Spinal cord (tissue), 10 donors: ENCODE data around the gene ITPRID2. TPM values are rescaled to one million over a fixed set of nuclear protein-coding genes. Genes with fewer than 3 reads are reported as not detected.

Source experiments
- DNase-seq, 6 donors: peaks; one replicate each; pipeline versions ENCODE4 v3.0.0 to v3.0.0-alpha.2; 2013 to 2015; ENCODE audit warnings: low spot score in 6 of 6, low read depth in 4 of 6
- H3K27ac ChIP-seq: one replicate; pipeline ENCODE4 v1.5.1; 2013; ENCODE audit warnings: low read depth, low read length, control low read depth
- H3K27me3 ChIP-seq: one replicate; pipeline ENCODE4 v1.6.1; 2013; ENCODE audit warnings: low read length; ENCODE audit not compliant: control insufficient read depth, insufficient read depth
- H3K36me3 ChIP-seq: one replicate; pipeline ENCODE4 v1.6.1; 2013; ENCODE audit warnings: low read length; ENCODE audit not compliant: control insufficient read depth, insufficient read depth
- H3K4me1 ChIP-seq: one replicate; pipeline ENCODE4 v1.6.1; 2013; ENCODE audit warnings: low read length; ENCODE audit not compliant: control insufficient read depth, insufficient read depth
- H3K4me3 ChIP-seq: one replicate; pipeline ENCODE4 v1.5.1; 2013; ENCODE audit warnings: low read depth, low read length, control low read depth
- H3K9me3 ChIP-seq: one replicate; pipeline ENCODE4 v1.6.1; 2013; ENCODE audit warnings: low read length; ENCODE audit not compliant: control insufficient read depth, insufficient read depth
- WGBS: methylation state at CpG from one replicate; pipeline ENCODE4 v1.1.5; 2013; ENCODE audit warnings: missing lambda C conversion rate; ENCODE audit not compliant: insufficient coverage; 5-methylcytosine and 5-hydroxymethylcytosine counted together
- polyA plus RNA-seq, 2 donors: library from polyadenylated mRNA; unstranded; fragments of 120-200 nt; gene quantifications; one replicate each; pipeline ENCODE4 v1.2.1, GENCODE V29; 2013; ENCODE audit not compliant: insufficient read length in 2 of 2
- total RNA-seq, 2 donors: library from RNA; depleted of rRNA in 1 of 2; stranded (reverse); fragments of 120-200 nt in 1 of 2; fragments of >200 nt in 1 of 2; gene quantifications; one replicate each; pipeline versions ENCODE4 v1.2.3 to v1.2.4, GENCODE V29; 2013 to 2014
- donor health status: healthy.

Gene ITPRID2
- total and polyA plus RNA-seq, 4 donors = 73.9 to 164 (median 121) TPM

DNA sequence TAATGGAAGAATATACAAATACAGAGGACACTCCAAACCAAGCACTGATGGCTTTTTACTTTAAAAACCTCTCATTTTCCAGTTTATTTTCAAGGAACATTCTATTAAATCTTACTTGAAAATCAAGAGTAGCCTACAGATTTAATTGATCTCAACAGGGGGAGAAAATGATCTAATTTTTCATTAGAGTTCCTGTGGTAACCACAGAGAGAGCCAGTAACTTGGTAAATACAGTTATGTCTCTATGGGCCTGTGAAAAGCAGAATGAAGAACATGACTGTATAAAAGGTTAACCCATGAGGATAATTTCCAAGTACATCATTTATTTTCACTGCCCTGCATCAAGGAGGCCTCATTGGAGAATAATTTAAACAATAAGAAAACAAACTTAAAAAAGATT lies 39.8 kb upstream of the ITPRID2 start:
- Histone ChIP-seq H3K9me3 (no peaks in the 10 kb centered on the region), H3K36me3 (no peaks in the 10 kb centered on the region), H3K4me3 (no peak overlapping the region), H3K27me3 (no peaks in the 10 kb centered on the region), H3K4me1 (no peaks in the 10 kb centered on the region), H3K27ac (no peak overlapping the region)
- DNase-seq = peak in 1 of 6 donors; percentile 64

DNA sequence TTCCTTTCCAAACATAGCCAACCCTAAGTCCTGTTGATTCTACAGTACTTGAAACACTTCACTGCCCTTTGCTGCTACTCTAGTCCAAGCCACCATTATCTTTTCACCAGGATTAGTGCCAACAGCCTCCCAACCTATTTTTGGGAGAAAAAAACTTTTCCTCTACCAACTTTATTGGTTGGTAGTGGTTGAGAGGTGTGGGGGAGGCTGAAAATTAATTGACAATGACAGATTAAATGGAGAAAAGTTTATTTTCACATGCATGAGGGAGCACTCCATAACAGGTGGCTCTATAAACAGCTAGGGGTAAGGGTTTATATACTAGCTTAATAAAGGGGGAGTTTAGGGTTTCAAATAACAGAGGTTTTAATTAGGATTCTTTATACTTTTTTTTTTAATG lies 37.8 kb upstream of the ITPRID2 start:
- DNase-seq = no peak
- Histone ChIP-seq H3K4me1 (no peaks in the 10 kb centered on the region), H3K27ac (no peak overlapping the region), H3K27me3 (no peaks in the 10 kb centered on the region), H3K36me3 (no peaks in the 10 kb centered on the region), H3K9me3 (no peaks in the 10 kb centered on the region), H3K4me3 (no peak overlapping the region)

DNA sequence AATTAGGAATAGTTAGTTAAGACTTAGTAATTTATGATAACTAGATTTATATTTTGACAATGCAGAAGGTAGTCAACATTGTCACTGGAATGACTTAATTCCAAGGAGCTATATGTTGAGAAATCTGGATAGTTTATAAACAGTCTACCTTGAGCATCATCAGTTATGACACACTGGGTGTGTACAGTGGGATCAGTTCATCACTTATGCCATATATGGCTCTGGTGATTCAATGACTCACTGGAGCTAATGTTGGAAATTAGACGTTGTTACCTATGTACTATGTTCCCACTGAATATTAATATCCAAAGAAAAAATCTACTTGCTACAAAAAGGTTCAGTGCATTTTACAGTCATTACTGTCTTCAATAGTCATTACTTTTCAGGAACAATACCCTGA lies 34.0 kb upstream of the ITPRID2 start:
- Histone ChIP-seq H3K36me3 (no peaks in the 10 kb centered on the region), H3K9me3 (no peaks in the 10 kb centered on the region), H3K27ac (no peak overlapping the region), H3K27me3 (no peaks in the 10 kb centered on the region), H3K4me1 (no peaks in the 10 kb centered on the region), H3K4me3 (no peak overlapping the region)
- no CpG with 5 or more reads among the region's 1 CpG for WGBS
- DNase-seq = no peak

DNA sequence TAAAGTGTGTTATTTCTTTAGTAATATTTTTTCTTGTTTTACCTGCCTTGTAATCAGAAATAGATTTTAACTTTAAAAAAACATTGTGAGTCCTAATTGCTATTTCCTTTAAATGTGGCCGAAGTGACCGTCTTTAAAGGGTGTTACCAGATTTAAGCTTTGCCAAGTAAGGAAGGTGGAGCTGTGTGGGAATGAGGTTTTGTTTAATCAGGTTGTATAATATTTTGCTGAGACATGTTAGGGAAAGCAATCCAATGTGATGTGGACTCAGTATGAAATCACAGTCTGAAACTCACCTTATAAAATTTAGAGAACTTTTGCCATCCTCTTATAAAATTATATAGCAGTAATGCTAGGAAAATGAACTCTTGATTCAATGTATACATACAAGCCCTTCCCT lies 32.9 kb upstream of the ITPRID2 start:
- Histone ChIP-seq H3K4me3 (no peak overlapping the region), H3K4me1 (no peaks in the 10 kb centered on the region), H3K9me3 (no peaks in the 10 kb centered on the region), H3K27ac (no peak overlapping the region), H3K36me3 (no peaks in the 10 kb centered on the region), H3K27me3 (no peaks in the 10 kb centered on the region)
- DNase-seq = no peak
- 80% methylated on average over 1 of the region's 2 CpGs for WGBS

DNA sequence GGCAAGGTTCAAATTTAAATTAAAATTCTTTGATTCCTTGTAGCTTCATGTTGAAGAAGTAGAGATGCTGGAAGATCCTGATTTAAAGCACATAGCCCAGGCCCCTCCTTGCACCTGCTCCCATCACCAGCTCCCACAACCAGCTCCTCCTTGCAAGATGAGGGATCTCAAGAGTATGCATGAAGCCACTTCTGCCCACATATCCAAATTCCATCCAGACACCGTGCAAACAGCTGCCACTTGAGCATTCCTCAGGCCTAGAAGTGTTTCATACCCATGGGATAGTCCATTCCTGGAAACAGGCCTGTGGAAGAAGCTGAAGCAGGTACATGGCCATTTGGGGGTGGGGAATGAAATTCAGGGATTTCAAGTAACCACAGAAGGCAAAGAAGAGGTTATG lies 32.4 kb upstream of the ITPRID2 start:
- H3K27me3 ChIP-seq = no peaks in the 10 kb centered on the region
- no peak overlapping the region for H3K4me3 ChIP-seq
- WGBS = no CpG with 5 or more reads among the region's 1 CpG
- H3K4me1 ChIP-seq = no peaks in the 10 kb centered on the region
- no peaks in the 10 kb centered on the region for H3K36me3 ChIP-seq
- H3K9me3 ChIP-seq = no peaks in the 10 kb centered on the region
- DNase-seq = no peak
- no peak overlapping the region for H3K27ac ChIP-seq

DNA sequence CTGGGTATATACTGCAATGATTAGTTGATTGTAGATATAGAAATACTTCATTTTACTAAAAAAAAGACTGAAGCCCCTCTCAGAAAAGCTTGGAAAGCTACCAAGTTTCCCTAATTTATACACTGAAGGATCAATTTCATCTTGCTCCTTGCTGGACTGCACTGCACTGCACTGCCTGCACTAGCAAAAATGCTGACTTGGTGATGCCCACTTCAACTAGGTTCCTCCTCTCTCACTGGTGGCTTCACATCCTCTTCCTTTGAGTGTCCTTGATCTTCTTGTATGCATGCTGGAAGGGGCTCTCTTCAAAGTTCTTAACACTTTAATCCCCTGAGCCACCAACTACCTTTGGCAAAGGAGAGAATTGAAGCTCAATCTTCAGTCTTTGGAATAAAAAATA lies 31.7 kb upstream of the ITPRID2 start:
- Histone ChIP-seq H3K36me3 (no peaks in the 10 kb centered on the region), H3K4me1 (no peaks in the 10 kb centered on the region), H3K27ac (no peak overlapping the region), H3K9me3 (no peaks in the 10 kb centered on the region), H3K4me3 (no peak overlapping the region), H3K27me3 (no peaks in the 10 kb centered on the region)
- DNase-seq = no peak

DNA sequence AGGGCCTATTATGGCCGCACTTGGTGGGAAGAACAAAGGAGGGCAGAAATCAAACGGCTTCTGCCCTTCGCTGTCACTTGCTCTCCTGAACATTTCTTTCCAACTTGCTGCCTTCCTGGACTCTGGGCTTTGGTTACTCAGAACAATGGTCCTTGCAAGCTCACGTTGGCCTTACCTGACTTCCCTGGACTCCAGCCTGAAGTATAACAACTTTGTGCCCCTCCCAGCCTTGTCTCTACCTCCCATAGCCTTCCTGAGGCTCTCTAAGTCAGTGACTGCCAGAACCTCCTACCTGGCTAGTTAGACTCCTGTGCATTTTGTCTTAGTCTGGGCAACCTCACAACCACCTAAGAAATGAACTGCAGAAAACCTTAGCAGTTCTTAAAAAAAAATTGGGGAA lies 30.2 kb upstream of the ITPRID2 start:
- Histone ChIP-seq H3K27ac (no peak overlapping the region), H3K36me3 (no peaks in the 10 kb centered on the region), H3K9me3 (no peaks in the 10 kb centered on the region), H3K4me1 (no peaks in the 10 kb centered on the region), H3K27me3 (no peaks in the 10 kb centered on the region), H3K4me3 (no peak overlapping the region)
- DNase-seq = no peak
- 35% methylated on average over 4 of the region's 4 CpGs for WGBS

DNA sequence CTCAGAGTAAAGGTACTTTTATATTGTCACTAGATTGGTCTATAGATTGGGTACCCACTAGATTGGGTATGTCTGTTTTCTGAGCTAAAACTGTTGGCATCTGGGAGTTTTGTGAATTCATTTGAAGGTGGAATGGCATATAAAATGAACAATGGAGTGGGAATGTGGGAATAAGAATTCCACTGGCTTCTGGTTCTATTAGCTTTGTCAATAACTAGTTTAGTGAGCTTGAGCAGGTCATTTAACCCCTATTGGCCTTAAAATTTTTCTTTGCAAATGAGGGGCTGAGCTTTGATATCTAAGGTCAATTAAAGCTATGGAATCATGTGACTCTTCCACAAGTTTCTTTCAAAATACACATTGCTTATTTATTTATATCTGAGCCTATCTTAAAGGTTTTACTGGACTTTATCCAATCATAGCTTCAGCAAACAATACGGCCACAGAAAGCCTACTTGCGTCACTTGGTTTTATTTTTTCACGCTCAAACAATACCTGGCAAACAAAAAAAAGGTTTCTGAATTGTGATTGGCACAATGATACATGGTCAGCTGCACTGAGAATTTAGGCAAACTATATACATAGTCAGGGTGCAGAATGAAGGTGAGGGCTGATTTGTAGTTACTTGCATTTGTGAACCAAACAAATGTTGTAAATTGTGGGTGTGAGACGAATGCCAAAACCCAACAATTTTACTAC lies 28.8 kb upstream of the ITPRID2 start:
- H3K9me3 ChIP-seq = no peaks in the 10 kb centered on the region
- 83% methylated on average over 1 of the region's 4 CpGs for WGBS
- no peak overlapping the region for H3K4me3 ChIP-seq
- DNase-seq = no peak
- H3K4me1 ChIP-seq = no peaks in the 10 kb centered on the region
- H3K27ac ChIP-seq = no peak overlapping the region
- H3K36me3 ChIP-seq = no peaks in the 10 kb centered on the region
- H3K27me3 ChIP-seq = no peaks in the 10 kb centered on the region

DNA sequence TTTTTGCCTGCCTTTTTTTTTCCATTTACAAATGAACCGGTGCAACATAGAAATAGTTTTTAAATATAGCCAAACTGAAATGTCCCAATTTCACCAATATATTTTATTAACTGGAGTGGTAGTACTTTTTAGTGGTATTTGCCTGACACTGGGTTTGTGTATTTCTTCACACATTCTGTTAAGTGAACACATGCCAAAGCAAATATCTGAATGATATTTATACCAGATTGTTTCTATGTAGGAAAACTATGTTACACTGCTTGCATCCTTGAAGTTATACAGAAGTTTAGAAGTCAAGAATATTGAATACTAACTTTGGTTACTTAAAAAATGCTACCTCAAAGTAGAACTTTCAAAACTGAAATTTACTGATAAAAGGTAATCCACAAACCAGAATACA lies 19.4 kb upstream of the ITPRID2 start:
- DNase-seq = no peak
- Histone ChIP-seq H3K27ac (no peak overlapping the region), H3K9me3 (no peaks in the 10 kb centered on the region), H3K4me3 (no peak overlapping the region), H3K36me3 (no peaks in the 10 kb centered on the region), H3K4me1 (no peaks in the 10 kb centered on the region), H3K27me3 (no peaks in the 10 kb centered on the region)
- no CpG with 5 or more reads among the region's 1 CpG for WGBS

DNA sequence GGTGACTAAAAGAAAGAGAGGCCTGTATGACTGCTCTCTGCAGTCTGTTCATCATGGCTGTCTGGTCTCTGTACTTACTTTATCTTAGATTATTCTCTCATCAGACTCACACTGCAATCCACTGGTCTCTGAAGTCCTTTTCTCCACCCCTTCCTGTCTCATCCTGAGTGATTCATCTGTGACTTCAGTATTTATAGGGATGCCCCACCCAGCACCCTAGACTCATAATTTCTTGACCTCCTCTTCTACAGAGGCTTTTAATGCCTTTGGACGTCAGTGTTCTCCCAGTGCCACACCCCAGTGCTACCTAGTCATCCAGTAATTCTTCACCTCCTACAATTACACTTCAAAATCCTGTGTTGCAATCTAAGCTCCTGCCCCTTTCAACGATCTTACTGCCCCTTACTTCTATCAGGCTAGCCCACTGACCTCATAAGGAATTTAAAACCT lies 14.9 kb upstream of the ITPRID2 start:
- Histone ChIP-seq H3K27me3 (no peaks in the 10 kb centered on the region), H3K36me3 (no peaks in the 10 kb centered on the region), H3K4me3 (no peak overlapping the region), H3K27ac (no peak overlapping the region), H3K4me1 (no peaks in the 10 kb centered on the region), H3K9me3 (no peaks in the 10 kb centered on the region)
- WGBS = 52% methylated on average over 2 of the region's 2 CpGs
- no peak for DNase-seq
